IMR-90 (cell line): Measurements from ENCODE around the gene SENP2. TPM values are rescaled to one million over a fixed set of nuclear protein-coding genes. Genes with fewer than 3 reads are reported as not detected.

Source experiments
- ATAC-seq: fragments of 200-7000 bp; cut with Tn5 transposase; 2 replicates; pipeline ENCODE4 v1.9.1; 2020; ENCODE audit warnings: low read depth, mild to moderate bottlenecking, moderate library complexity
- BruUV-seq: library from RNA; stranded (reverse); fragments of 400-500 nt; replicated peaks from 2 replicates; lab custom pipeline; 2021; lab: Mats Ljungman, UMichigan
- CTCF ChIA-PET: fragments of 300-600 bp; formaldehyde crosslinking; extraction: SDS; loops from one replicate; lab custom pipeline; 2021; ENCODE audit warnings: antibody characterized with exemption; lab: Yijun Ruan, JAX
- POLR2A ChIA-PET: fragments of 300-600 bp; sonication (Branson Sonifier 250); formaldehyde crosslinking; loops from one replicate; lab custom pipeline; 2022; ENCODE audit warnings: antibody characterized with exemption; ENCODE audit not compliant: unreplicated experiment; lab: Charles Lee
- DNase-seq: peaks from one replicate; pipeline ENCODE4 v3.0.0; 2013
- H2AFZ ChIP-seq: replicated peaks from 2 replicates; pipeline ENCODE3; 2013; ENCODE audit warnings: low read length, mild to moderate bottlenecking; ENCODE audit not compliant: poor library complexity
- H2AK5ac ChIP-seq: 2 replicates; pipeline ENCODE4 v1.6.1; 2013; ENCODE audit warnings: low read depth, low read length, inconsistent platforms
- H2AK9ac ChIP-seq: replicated peaks from 2 replicates; pipeline ENCODE3; 2013; ENCODE audit warnings: mild to moderate bottlenecking, low read depth, low read length, moderate library complexity; ENCODE audit not compliant: poor library complexity
- H2BK120ac ChIP-seq: 2 replicates; pipeline ENCODE4 v1.6.1; 2013; ENCODE audit warnings: low read depth, low read length, inconsistent platforms
- H2BK15ac ChIP-seq: 3 replicates; pipeline ENCODE4 v1.6.1; 2013; ENCODE audit warnings: low read depth, low read length, inconsistent platforms
- H2BK20ac ChIP-seq: 2 replicates; pipeline ENCODE4 v1.6.1; 2013; ENCODE audit warnings: low read depth, mild to moderate bottlenecking, inconsistent platforms, low read length, moderate library complexity
- H2BK5ac ChIP-seq: 2 replicates; pipeline ENCODE4 v1.6.1; 2013; ENCODE audit warnings: mild to moderate bottlenecking, low read depth, low read length, inconsistent platforms; ENCODE audit not compliant: poor library complexity, severe bottlenecking
- H3K14ac ChIP-seq: replicated peaks from 2 replicates; pipeline ENCODE4 v1.6.1; 2013; ENCODE audit warnings: low read depth, low read length, inconsistent platforms
- H3K18ac ChIP-seq: 2 replicates; pipeline ENCODE4 v1.6.1; 2013; ENCODE audit warnings: low read depth, low read length, control low read depth
- H3K23ac ChIP-seq: 2 replicates; pipeline ENCODE4 v1.6.1; 2013; ENCODE audit warnings: low read depth, low read length, inconsistent platforms
- H3K27ac ChIP-seq: 2 replicates; pipeline ENCODE4 v1.5.1; 2013; ENCODE audit warnings: mild to moderate bottlenecking, control low read depth, low read length; ENCODE audit not compliant: insufficient read depth
- H3K27me3 ChIP-seq: 2 replicates; pipeline ENCODE4 v1.6.1; 2013; ENCODE audit warnings: low read length; ENCODE audit not compliant: control insufficient read depth, insufficient read depth
- H3K36me3 ChIP-seq: 2 replicates; pipeline ENCODE4 v1.6.1; 2013; ENCODE audit warnings: low read length, mixed read lengths; ENCODE audit not compliant: control insufficient read depth, insufficient read depth
- H3K4ac ChIP-seq: 2 replicates; pipeline ENCODE4 v1.6.1; 2013; ENCODE audit warnings: low read depth, low read length, inconsistent platforms
- H3K4me1 ChIP-seq: 2 replicates; pipeline ENCODE4 v1.6.1; 2013; ENCODE audit warnings: low read length, mixed read lengths; ENCODE audit not compliant: control insufficient read depth, insufficient read depth
- H3K4me2 ChIP-seq: 2 replicates; pipeline ENCODE4 v1.6.1; 2013; ENCODE audit warnings: low read depth, mild to moderate bottlenecking, control low read depth, low read length, moderate library complexity
- H3K4me3 ChIP-seq: 2 replicates; pipeline ENCODE4 v1.5.1; 2013; ENCODE audit warnings: low read depth, mild to moderate bottlenecking, control low read depth, low read length, moderate library complexity; ENCODE audit not compliant: insufficient read depth
- H3K56ac ChIP-seq: 2 replicates; pipeline ENCODE4 v1.6.1; 2013; ENCODE audit warnings: low read length, inconsistent platforms; ENCODE audit not compliant: insufficient read depth; ENCODE audit errors: extremely low read depth
- H3K79me1 ChIP-seq, 2 experiments: 2 replicates each; pipeline ENCODE4 v1.6.1; 2013; ENCODE audit warnings: low read length in 2 of 2, inconsistent platforms in 1 of 2, low read depth in 1 of 2
- H3K9ac ChIP-seq: 2 replicates; pipeline ENCODE4 v1.6.1; 2013; ENCODE audit warnings: low read depth, low read length, control low read depth
- H3K9me1 ChIP-seq: 2 replicates; pipeline ENCODE4 v1.6.1; 2013; ENCODE audit warnings: low read length, inconsistent platforms; ENCODE audit not compliant: insufficient read depth
- H3K9me3 ChIP-seq: 2 replicates; pipeline ENCODE4 v1.6.1; 2013; ENCODE audit warnings: low read length; ENCODE audit not compliant: control insufficient read depth, insufficient read depth
- H4K20me1 ChIP-seq: 2 replicates; pipeline ENCODE4 v1.6.1; 2013; ENCODE audit warnings: low read length, inconsistent platforms; ENCODE audit not compliant: insufficient read depth
- H4K5ac ChIP-seq: 2 replicates; pipeline ENCODE4 v1.6.1; 2013; ENCODE audit warnings: mild to moderate bottlenecking, low read depth, low read length, control low read depth
- H4K8ac ChIP-seq, 2 experiments: 2 replicates each; pipeline ENCODE4 v1.6.1; 2013; ENCODE audit warnings: low read depth in 2 of 2, low read length in 2 of 2, control low read depth in 1 of 2, inconsistent platforms in 1 of 2
- H4K91ac ChIP-seq: 2 replicates; pipeline ENCODE4 v1.6.1; 2013; ENCODE audit warnings: low read depth, low read length, inconsistent platforms; ENCODE audit not compliant: insufficient read depth
- BHLHE40 ChIP-seq: fragments of 150-350 bp; IDR thresholded peaks from 2 replicates; pipeline ENCODE4 v1.6.1; 2016; ENCODE audit warnings: mild to moderate bottlenecking, low read depth, low read length
- CEBPB ChIP-seq: IDR thresholded peaks from 2 replicates; pipeline ENCODE4 v1.6.1; 2012; ENCODE audit warnings: low read depth, low read length, improper control_type of control experiment
- CHD1 ChIP-seq: IDR thresholded peaks from 2 replicates; pipeline ENCODE4 v1.6.1; 2012; ENCODE audit warnings: low read depth, low read length, improper control_type of control experiment
- FOS ChIP-seq: fragments of 150-350 bp; IDR thresholded peaks from 2 replicates; pipeline ENCODE4 v1.6.1; 2016; ENCODE audit warnings: low read depth, low read length
- MAFK ChIP-seq: IDR thresholded peaks from 2 replicates; pipeline ENCODE4 v1.6.1; 2012; ENCODE audit warnings: low read depth, low read length, improper control_type of control experiment
- MAZ ChIP-seq: IDR thresholded peaks from 2 replicates; pipeline ENCODE4 v1.6.1; 2012; ENCODE audit warnings: low read depth, mild to moderate bottlenecking, low read length, improper control_type of control experiment, moderate library complexity, borderline replicate concordance
- MXI1 ChIP-seq: IDR thresholded peaks from 2 replicates; pipeline ENCODE4 v1.6.1; 2012; ENCODE audit warnings: low read depth, mild to moderate bottlenecking, low read length, moderate library complexity, borderline replicate concordance
- NFE2L2 ChIP-seq: fragments of 150-350 bp; IDR thresholded peaks from 2 replicates; pipeline ENCODE4 v1.6.1; 2016; ENCODE audit warnings: low read depth, mild to moderate bottlenecking, low read length
- POLR2A ChIP-seq: IDR thresholded peaks from 2 replicates; pipeline ENCODE4 v1.6.1; 2012; ENCODE audit warnings: mild to moderate bottlenecking, low read depth, low read length
- RAD21 ChIP-seq: IDR thresholded peaks from 2 replicates; pipeline ENCODE4 v1.6.1; 2012; ENCODE audit warnings: low read length, improper control_type of control experiment
- RCOR1 ChIP-seq: IDR thresholded peaks from 2 replicates; pipeline ENCODE4 v1.6.1; 2012; ENCODE audit warnings: mild to moderate bottlenecking, low read length, improper control_type of control experiment; ENCODE audit not compliant: insufficient replicate concordance
- RFX5 ChIP-seq: IDR thresholded peaks from 2 replicates; pipeline ENCODE4 v1.8.0; 2012; ENCODE audit warnings: low read depth, mild to moderate bottlenecking, low read length, moderate library complexity
- WGBS, 2 experiments: methylation state at CpG; one replicate each; pipeline versions ENCODE4 v1.1.5 to v1.1.7; 2013; ENCODE audit warnings: missing lambda C conversion rate in 2 of 2; ENCODE audit not compliant: insufficient read length in 1 of 2; ENCODE audit errors: extremely low coverage in 2 of 2; 5-methylcytosine and 5-hydroxymethylcytosine counted together
- dilution Hi-C: fragments of 300-500 bp; cut with HindIII; formaldehyde crosslinking; loops from one replicate; pipeline ENCODE4 v1.14.3; 2018; ENCODE audit warnings: low sequenced_read_pairs; ENCODE audit not compliant: unreplicated experiment
- in situ Hi-C: fragments of 300-500 bp; cut with MboI; formaldehyde crosslinking; loops from 3 replicates; pipeline ENCODE4 v1.14.3; 2019; ENCODE audit warnings: low sequenced_read_pairs, inconsistent platforms, mixed read lengths
- intact Hi-C: fragments of 100-400 bp; cut with micrococcal nuclease; formaldehyde crosslinking; loops from 2 replicates; pipeline ENCODE4 v1.10.0; 2022
- polyA plus RNA-seq, 3 experiments: library from polyadenylated mRNA; depleted of rRNA; stranded (reverse); fragments of >200 nt; gene quantifications; 2 replicates each; pipeline ENCODE4 v1.2.3, GENCODE V29; 2012; ENCODE audit warnings: low replicate concordance in 1 of 3
- total RNA-seq: library from RNA; depleted of rRNA; stranded (reverse); fragments of >200 nt; gene quantifications from 2 replicates; pipeline ENCODE4 v1.2.3, GENCODE V29; 2012
- TF ChIP-seq, protein P1 (sequence below): fragments of 150-350 bp; IDR thresholded peaks from 2 replicates; pipeline ENCODE4 v1.6.1; 2016; ENCODE audit warnings: low read depth, mild to moderate bottlenecking, low read length, moderate library complexity, borderline replicate concordance
- TF ChIP-seq, protein P2 (sequence below): conservative IDR thresholded peaks from 2 replicates; pipeline ENCODE4 v1.5.1; 2012; ENCODE audit warnings: mild to moderate bottlenecking, low read depth, low read length, improper control_type of control experiment
- TF ChIP-seq, protein P3 (sequence below): fragments of 150-350 bp; IDR thresholded peaks from 2 replicates; pipeline ENCODE4 v1.6.1; 2017; ENCODE audit warnings: mild to moderate bottlenecking, antibody characterized with exemption, low read length, low read depth

SENP2 gene
- total and polyA plus RNA-seq, 2 of the 4 experiments (the other 2 are of a cell fraction): 9.4 to 15.2 TPM

DNA sequence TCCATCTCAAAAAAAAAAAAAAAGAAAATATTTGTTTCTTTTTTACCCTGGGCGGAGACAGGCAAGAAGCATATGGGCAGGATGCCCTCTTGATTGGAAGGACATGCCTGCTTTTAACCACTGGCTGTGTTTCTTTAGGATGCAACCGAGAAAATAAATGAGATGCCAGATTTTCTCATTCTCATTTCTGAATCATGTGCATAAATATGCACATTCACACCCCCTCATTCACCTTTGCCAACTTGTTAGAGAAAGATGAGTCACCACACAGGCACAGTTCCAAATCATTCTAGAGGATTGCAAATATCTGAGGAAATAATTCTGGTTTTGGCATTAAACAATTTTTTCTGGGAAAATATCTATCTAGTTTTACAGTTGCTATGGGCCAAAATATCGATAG, 37.0 kb upstream of the SENP2 start:
- Histone ChIP-seq H3K36me3 (no peaks in the 10 kb centered on the region), H3K4me3 (no peak overlapping the region), H4K91ac (no peak overlapping the region), H4K20me1 (no peaks in the 10 kb centered on the region), H4K8ac (no peak overlapping the region), H3K27me3 (no peaks in the 10 kb centered on the region), H2BK5ac (no peak overlapping the region), H3K56ac (no peak overlapping the region), H2BK120ac (no peak overlapping the region), H4K5ac (no peak overlapping the region), H2AK5ac (no peak overlapping the region), H3K18ac (no peak overlapping the region), H3K9me3 (no peaks in the 10 kb centered on the region), H2BK20ac (no peak overlapping the region), H3K9ac (no peak overlapping the region), H3K23ac (no peak overlapping the region), H3K4ac (no peak overlapping the region), H3K79me1 (no peaks in the 10 kb centered on the region), H3K27ac (no peak overlapping the region), H2BK15ac (no peak overlapping the region), H3K14ac (no peak overlapping the region), H3K4me1 (peaks cover 5% of the 10 kb centered on the region), H2AK9ac (no peak overlapping the region), H2AFZ (no peak overlapping the region), H3K4me2 (no peak overlapping the region), H3K9me1 (no peaks in the 10 kb centered on the region; the same call in 1 of the 2 replicates)
- no TSS peak for BruUV-seq
- intact Hi-C loops (loop anchor here (2.0 kb wide), 1 partner anchor 50 kb away; the partner anchor contains the start of gene TMEM41A), dilution Hi-C loops (no loop called here), in situ Hi-C loops (no loop called here)
- peak; percentile 97 for TF ChIP-seq FOS
- no peak for TF ChIP-seq MXI1
- peak; percentile 83 for TF ChIP-seq CEBPB
- TF ChIP-seq BHLHE40: peak; percentile 82
- TF ChIP-seq CHD1: no peak
- no peak for TF ChIP-seq RAD21
- no peak for TF ChIP-seq POLR2A
- TF ChIP-seq MAZ: no peak
- TF ChIP-seq, protein P1, sequence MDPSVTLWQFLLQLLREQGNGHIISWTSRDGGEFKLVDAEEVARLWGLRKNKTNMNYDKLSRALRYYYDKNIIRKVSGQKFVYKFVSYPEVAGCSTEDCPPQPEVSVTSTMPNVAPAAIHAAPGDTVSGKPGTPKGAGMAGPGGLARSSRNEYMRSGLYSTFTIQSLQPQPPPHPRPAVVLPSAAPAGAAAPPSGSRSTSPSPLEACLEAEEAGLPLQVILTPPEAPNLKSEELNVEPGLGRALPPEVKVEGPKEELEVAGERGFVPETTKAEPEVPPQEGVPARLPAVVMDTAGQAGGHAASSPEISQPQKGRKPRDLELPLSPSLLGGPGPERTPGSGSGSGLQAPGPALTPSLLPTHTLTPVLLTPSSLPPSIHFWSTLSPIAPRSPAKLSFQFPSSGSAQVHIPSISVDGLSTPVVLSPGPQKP: no peak
- TF ChIP-seq, protein P2, sequence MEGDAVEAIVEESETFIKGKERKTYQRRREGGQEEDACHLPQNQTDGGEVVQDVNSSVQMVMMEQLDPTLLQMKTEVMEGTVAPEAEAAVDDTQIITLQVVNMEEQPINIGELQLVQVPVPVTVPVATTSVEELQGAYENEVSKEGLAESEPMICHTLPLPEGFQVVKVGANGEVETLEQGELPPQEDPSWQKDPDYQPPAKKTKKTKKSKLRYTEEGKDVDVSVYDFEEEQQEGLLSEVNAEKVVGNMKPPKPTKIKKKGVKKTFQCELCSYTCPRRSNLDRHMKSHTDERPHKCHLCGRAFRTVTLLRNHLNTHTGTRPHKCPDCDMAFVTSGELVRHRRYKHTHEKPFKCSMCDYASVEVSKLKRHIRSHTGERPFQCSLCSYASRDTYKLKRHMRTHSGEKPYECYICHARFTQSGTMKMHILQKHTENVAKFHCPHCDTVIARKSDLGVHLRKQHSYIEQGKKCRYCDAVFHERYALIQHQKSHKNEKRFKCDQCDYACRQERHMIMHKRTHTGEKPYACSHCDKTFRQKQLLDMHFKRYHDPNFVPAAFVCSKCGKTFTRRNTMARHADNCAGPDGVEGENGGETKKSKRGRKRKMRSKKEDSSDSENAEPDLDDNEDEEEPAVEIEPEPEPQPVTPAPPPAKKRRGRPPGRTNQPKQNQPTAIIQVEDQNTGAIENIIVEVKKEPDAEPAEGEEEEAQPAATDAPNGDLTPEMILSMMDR: no peak
- TF ChIP-seq, protein P3, sequence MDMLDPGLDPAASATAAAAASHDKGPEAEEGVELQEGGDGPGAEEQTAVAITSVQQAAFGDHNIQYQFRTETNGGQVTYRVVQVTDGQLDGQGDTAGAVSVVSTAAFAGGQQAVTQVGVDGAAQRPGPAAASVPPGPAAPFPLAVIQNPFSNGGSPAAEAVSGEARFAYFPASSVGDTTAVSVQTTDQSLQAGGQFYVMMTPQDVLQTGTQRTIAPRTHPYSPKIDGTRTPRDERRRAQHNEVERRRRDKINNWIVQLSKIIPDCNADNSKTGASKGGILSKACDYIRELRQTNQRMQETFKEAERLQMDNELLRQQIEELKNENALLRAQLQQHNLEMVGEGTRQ: no peak
- 0 out of 2 replicates have a peak, but pooled peaks have one; percentile 8 for TF ChIP-seq MAFK
- no peak for TF ChIP-seq RCOR1
- no peak for TF ChIP-seq RFX5
- no peak for TF ChIP-seq NFE2L2
- DNase-seq (peak; percentile 98), ATAC-seq (peak; percentile 73)
- ChIA-PET POLR2A (no interaction called here), CTCF (no interaction called here)
- WGBS, 2 experiments: no CpG with 5 or more reads among the region's 3 CpGs
